GM19023 (cell line): ENCODE data around the gene JAK3.
A peak's percentile ranks its signal among the peaks of the same experiment; 100 is the strongest.

ENCODE experiments used
- ATAC-seq: cut with Tn5 transposase; IDR thresholded peaks from one replicate; pipeline ENCODE4 v1.9.1; 2021; ENCODE audit warnings: mild to moderate bottlenecking, moderate library complexity; ENCODE audit not compliant: unreplicated experiment

The JAK3 gene

GRCh38 chr19:17866312-17866963 lies 18.7 kb upstream of the JAK3 start:
- no peak for ATAC-seq

GRCh38 chr19:17865364-17866311 lies 17.9 kb upstream of the JAK3 start:
- ATAC-seq, result no peak

- ATAC-seq, result no peak
Observed at GRCh38 chr19:17863520-17864182, 15.9 kb upstream of the JAK3 start.

- ATAC-seq, result no peak
Observed at GRCh38 chr19:17862711-17863519, 15.1 kb upstream of the JAK3 start.

- ATAC-seq, result no peak
Observed at GRCh38 chr19:17861542-17862402, 14.0 kb upstream of the JAK3 start.

GRCh38 chr19:17860993-17861360 lies 13.2 kb upstream of the JAK3 start:
- no peak for ATAC-seq

GRCh38 chr19:17860331-17860992 lies 12.7 kb upstream of the JAK3 start:
- no peak for ATAC-seq

- ATAC-seq, result peak; percentile 91
Observed at GRCh38 chr19:17859533-17860330, 11.9 kb upstream of the JAK3 start, which contains the start of gene RPL18A. RPL18A (plus strand) TSS chr19:17859910; CDS start chr19:17859957, 47 bp downstream.

- no peak for ATAC-seq
Observed at GRCh38 chr19:17855280-17856152, 7.7 kb upstream of the JAK3 start.

- no peak for ATAC-seq
Observed at GRCh38 chr19:17854061-17854460, 6.3 kb upstream of the JAK3 start.

- no peak for ATAC-seq
Observed at GRCh38 chr19:17848595-17849292, 962 bp upstream of the JAK3 start.

- ATAC-seq, result no peak
Observed at GRCh38 chr19:17846146-17846545, 1.6 kb downstream of the JAK3 start.

- ATAC-seq, result no peak
Observed at GRCh38 chr19:17843908-17844490, 3.8 kb downstream of the JAK3 start.

GRCh38 chr19:17843292-17843827 lies 4.4 kb downstream of the JAK3 start:
- no peak for ATAC-seq

GRCh38 chr19:17842663-17843291 lies 5.0 kb downstream of the JAK3 start:
- no peak for ATAC-seq
